ENCODE results near the gene RGP1.
A peak's percentile ranks its signal among the peaks of the same experiment; 100 is the strongest.

Gene RGP1

DNA sequence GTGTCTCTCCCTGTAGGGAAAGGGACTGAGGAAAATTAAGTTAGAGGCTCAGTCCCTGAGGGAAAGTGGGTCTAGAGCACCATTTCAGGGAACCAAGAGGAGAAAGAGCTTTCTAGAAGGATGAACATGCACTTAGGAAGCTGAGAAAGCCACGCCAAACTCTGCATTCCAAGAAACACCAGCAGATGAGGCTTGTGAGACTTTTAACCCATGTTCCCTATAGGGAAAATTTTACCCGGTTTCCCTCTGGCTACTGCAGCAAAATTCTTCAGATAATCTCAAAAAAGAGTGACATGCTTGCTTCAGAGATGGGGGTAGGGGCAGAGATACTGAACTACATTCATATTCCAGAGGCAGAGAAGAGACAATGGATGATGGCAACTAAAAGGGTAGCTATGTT is 25.7 kb upstream of the RGP1 start:
- no peak for DNase-seq

DNA sequence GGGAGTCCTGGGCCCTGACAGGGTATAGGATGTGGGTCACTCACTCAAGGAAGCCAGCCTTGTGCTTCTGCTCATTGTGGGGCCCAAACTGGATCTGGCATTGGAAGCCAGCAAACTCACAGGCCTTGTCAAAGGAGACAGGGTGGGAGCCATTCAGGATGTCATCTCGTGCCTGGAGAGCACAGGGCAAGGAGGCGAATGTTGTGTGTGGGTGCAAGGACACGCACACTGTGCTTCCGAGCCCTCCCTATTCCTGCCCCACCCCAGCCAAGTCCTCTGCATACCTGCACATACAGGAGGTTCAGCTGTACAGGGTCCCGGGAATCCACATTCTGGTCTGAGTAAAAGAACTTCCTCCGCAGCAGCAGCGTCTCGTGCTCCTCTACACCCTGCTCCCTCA is 25.2 kb upstream of the RGP1 start:
- DNase-seq, result no peak

DNA sequence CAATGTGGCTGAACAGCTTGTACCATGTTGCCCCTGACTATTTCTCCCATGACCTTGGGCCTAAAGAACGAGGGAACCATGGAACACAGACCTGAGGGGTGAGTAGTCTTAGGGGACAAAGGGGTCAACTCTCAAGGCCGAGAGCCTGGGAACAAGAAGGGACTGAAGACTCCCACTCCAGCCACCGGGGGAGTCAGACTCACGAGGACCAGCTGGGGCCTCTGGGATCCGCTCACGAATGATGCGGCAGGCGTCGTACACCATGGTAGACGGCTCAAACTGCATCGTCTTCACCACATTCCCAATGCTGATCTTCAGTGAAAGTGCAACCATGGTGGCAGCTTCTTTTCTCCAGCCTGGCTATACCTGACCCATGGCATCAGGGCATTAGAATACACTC is 23.7 kb upstream of the RGP1 start:
- DNase-seq, result no peak

DNA sequence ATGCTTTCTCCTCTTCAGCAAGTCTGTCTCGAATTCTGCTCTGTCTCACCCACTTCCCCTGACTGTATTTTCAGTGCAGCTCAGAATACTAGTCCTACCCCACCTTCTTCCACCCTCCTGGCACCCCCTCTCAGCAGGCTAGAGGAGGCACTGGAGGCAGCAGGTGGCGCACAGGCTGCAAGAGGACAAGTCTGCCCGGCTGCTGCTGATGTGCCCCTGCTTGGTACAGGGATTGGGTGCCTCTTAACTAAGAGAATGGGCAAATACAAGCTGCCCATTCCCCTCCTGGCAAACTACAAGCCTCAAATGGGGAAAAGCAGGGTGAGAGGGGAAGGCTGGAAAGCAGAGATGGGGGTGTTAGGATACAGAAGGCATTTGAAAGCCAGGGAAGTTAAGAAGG is 22.2 kb upstream of the RGP1 start:
- DNase-seq, result no peak

DNA sequence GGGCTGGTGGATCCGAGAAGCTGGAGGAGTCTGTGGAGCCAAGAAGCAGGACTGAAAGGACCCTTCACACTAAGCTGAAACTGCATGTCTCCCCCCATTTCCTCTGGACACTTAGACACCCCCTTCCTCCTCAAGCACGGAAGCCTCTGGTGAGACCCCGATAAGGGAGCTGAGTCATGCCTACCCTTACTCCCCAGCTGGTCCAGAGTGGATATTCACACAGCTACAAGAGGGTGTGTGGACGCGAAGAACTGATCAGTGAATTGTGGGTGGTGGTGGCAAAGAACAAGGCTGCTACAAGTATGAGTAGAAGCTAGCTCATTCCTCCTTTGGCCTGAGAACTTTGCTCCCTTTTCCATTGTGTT is 21.4 kb upstream of the RGP1 start:
- DNase-seq, result no peak

DNA sequence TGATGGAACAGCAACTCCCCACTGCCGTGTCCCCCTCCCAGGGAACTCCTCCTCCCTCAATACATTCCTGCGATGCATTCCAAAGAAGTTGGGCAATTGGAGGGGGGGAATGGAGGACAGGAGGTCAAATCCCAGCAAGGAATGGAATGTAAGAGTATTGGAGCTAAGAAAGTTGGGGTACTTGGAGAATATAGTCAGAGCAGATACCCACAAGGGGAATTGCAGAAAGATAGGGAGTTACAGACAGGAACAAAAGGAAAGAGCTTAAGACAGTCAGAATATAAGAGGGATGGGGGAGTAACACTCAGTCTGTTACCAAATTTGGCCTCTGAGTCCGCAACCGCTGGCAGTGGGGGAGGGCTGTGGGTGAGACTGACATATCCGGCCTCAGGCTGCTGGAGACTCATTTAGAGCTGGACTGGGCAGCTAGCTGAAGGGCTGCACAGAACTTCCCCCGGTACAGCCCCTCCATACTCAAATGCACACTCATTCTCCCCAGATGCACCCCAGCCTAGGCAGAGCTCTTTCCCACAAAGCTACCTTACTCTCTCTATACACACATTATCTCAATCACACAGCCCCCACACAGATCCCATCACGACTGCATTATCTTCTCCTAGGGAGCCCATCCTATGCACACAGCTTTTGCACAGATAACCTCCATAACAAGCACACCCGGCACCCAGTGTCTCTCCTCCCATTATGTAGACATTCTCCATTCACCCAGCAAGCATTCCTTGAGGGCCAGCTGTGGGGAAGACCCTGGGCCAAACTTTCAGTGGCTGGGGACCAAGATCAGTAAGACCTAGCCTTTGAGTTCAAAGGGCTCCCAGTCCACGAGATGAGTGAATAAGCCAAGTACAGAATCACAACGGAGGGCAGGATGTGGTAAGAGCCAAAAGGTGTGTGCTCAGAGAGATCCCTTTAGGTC is 20.8 kb upstream of the RGP1 start:
- DNase-seq, result peak; percentile 28

DNA sequence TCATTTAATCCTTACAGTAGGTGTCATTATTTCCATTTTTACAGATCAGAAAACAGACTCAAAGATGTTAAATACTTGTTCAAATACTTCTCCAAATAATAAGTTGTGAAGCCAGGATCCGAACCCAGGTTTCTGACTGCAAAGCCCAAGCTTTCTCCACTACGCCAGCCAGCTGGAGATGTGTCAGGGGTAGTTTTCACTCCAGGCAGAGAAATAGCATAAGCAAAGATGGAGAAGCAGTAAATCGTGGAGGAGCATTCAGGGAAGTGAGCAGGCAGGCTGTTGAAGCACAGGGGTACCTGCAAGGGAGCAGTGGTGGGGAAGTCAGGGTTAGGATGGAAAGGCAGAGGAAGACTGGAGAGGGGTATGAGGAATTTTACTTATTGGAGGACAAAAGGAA is 20.0 kb upstream of the RGP1 start:
- DNase-seq, result no peak

DNA sequence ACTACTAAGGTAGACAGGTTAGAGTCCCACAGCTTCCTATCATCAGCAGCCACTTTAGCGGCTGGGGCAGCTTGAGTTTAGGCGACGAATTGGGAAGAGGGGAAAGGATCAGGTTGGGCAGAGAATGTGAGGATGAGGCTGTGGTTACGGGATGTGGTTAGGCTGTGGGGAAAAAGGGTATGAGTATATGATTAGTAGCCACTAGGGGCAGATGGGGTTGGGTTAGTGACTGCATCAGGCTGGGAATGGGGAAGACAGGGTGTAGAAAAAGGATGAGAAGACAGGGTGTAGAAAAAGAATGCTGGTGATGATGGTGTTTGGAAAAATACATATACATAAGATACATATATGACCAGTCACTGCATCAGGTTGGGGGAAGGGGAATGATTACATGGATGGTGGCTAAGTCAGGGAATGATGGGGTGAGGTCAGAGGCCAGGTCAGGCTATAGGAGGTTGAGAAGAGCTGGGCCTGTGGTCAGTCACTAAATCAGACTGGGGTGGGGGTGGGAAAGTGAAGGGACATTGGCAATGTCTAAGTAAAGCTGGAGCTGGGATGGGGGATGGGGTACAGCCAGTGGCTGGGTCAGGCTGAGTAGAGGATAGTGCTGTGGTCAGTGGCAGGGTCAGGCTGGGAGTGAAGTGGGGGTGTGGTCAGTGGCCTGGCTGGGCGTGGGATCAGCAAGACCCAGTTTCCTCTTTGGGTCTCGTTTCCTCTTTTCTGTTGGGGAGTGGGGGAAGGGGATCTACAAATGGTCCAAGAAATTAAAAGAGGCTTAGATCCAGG is 19.2 kb upstream of the RGP1 start:
- peak; percentile 29 for DNase-seq

DNA sequence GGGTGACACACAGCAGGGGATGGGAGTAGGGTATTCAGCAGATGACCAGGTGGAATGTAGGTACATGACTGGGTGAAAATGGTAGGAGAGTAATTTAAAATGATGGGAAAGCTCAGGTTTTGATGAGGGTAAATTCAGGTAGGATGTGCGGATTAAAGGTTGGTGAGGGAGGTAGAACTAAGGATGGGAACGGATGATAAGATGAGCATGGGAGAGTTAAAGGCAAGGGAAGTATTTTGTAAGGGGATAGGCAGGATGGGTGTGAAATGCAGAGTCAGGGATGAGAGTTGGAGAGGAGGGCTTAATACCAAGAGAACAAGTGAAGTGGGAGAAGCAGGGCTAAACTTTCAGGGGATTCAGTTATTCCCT is 18.6 kb upstream of the RGP1 start:
- DNase-seq, result no peak

DNA sequence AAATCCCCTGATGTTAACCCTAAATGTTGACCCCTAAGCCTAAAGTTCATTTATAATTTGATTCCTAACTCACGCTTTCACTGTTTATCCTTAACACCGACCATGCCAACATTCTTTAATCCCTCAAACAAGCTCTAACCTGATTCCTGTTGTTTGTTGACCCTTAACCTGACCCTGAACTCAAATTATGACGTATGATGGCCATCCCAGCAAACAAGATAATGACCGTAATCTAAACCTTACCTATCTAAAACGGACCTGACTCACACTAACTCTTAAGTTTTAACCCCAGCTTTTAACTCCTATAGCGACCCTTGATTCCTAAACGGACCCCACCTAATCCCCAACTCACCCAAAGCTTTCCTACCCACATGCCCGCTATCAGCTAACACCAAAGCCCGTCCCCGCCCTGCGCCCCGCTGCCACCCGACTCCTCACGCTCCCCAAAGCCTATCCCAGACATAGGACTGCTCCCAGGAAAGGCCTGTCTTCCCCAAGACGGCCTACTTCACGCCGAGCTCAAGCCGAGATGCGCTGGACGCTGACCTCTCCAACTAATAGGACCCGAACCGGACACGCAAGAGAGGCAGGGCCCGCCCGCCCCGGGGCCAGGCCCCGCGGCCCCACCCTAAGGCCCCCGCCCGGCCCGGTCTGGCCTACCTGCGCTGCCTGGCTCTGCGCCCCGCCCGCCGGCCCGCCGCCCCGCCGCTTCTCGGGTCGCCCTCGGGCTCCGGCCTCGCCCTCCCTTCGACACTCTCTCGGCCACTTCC is 17.5 kb upstream of the RGP1 start:
- DNase-seq, result peak; percentile 57

DNA sequence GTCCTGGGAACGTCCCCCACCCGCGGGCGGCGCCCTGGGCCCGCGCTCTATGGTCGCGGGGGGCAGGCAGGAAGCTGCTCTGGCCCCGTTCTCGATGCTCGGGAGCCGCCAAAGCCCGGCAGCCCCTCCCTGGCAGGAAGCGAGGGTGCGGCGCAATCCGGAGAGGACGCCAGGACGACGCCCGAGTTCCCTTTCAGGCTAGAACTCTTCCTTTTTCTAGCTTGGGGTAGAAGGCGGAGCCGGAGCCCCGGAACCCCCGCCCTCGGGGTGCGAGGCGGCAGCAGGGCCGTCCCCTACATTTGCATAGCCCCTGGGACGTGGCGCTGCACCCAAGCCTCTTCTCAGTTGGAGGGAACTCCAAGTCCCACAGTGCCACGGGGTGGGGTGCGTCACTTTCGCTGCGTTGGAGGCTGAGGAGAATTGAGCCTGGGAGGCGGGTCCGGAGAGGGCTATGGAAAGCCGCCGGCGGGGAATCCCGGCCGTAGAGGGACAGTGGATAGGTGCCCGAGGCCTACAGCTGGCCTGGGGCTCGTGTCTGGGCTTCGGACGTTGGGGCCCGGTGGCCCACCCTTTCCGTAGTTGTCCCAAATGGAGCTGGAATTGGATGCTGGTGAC is 16.8 kb upstream of the RGP1 start, which contains the start of the genes CREB3 and TLN1:
CREB3 (plus strand) TSS at position 482 of the 615 bp plus-strand sequence; CDS start at position 589, 107 bp downstream.
TLN1 (minus strand) TSS at position 11 of the 615 bp plus-strand sequence. CDS start 6,501 bp downstream, outside the sequence.
- DNase-seq, result peak; percentile 99

DNA sequence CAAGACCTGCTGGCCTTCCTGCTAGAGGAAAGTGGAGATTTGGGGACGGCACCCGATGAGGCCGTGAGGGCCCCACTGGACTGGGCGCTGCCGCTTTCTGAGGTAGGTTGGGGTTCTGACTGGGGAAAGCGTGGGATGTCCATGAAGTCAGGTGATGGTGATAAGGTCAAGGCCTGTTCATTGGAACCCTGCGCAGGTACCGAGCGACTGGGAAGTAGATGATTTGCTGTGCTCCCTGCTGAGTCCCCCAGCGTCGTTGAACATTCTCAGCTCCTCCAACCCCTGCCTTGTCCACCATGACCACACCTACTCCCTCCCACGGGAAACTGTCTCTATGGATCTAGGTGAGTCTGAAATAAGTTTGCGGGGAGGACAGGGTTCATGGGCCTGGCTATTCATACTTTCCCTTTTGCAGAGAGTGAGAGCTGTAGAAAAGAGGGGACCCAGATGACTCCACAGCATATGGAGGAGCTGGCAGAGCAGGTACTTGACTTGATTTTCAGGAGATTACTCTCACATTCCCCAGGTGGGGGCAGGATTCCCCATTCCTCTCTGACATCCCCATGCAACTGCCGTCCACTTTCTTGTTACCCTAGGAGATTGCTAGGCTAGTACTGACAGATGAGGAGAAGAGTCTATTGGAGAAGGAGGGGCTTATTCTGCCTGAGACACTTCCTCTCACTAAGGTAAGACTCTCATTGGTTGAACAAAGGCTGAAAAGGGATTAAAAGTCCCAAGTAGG is 16.1 kb upstream of the RGP1 start:
- DNase-seq, result no peak

DNA sequence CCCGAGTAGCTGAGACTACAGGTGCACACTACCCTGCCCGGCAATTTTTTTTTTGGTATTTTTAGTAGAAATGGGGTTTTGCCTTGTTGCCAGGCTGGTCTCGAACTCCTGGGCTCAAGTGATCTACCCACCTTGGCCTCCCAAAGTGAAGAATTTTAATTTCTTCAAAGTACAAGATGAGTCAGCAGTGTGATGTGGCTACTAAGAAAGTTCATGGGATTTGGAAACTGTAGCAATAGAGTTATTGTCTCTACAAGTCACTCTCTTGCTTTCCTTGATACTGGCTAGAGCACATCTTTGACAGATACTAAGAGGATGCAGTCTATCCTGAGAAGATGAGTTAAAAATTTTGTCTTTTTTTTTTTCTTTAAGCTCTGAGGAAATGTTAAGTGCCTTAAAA is 15.0 kb upstream of the RGP1 start:
- DNase-seq, result no peak

DNA sequence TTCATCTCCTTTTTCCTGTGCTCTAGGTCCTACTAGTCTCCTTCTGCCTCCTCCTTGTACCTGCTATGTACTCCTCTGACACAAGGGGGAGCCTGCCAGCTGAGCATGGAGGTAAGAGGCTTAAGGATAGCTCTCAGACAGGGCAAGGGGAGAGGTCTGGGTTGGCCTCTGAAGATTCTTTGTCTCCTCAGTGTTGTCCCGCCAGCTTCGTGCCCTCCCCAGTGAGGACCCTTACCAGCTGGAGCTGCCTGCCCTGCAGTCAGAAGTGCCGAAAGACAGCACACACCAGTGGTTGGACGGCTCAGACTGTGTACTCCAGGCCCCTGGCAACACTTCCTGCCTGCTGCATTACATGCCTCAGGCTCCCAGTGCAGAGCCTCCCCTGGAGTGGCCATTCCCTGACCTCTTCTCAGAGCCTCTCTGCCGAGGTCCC is 12.9 kb upstream of the RGP1 start:
- DNase-seq, result peak; percentile 60

DNA sequence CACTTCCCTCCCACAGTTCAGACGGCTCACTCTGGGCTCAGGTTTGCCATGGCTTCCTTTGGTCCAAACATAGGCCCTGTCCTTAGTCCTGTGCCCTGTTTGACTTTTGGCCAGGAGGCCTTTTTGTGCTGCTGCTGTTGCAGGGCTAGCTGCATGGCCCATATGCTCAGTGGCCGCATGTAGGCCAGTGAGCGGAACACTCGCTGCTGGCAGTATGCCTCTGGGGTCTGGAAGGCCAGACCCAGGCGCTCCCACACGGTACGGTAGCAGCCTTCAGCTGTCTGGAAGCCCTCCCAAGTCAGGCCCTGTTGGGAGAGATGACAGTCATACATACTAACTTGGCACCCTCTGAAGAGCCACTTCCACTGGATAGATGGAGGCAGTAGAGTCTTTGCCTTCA is 11.9 kb upstream of the RGP1 start:
- no peak for DNase-seq

DNA sequence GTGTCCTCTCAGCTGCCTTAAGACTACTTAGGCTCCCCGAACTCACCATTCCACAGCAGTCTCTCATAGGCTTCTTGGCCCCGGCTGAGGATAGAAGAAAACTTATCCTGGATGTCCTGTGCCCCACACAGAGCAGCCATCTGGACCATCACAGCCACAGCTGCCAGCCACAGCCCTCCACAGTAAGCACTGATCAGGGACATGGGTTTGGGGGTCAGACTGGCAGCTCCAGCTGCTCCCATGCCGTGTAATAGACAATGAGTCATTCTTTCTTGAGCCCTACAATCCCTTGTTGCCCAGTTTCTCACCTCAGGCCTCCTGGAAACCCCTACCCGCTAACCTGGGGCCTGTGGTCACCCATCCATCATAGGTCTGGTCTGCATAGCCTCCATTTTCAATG is 10.9 kb upstream of the RGP1 start:
- DNase-seq, result no peak

DNA sequence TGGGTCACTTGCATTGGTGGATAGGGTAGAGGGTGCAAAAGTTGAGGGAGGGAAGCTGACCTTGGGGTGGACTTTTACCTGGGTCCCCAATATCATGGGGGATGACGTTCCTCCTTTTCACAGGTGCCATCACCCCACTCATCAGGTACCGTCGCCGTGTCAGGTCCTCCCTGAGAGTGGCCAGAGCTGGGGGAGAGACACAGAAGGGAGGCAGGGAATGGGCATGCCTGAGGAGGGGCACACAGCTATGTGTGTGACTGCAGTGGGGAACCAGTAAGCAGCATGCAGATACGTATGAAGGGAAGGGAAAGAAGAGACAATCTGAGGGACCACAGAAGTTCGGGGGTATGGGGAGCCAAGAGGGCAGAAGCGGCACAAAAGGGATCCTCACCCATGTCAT is 10.2 kb upstream of the RGP1 start:
- no peak for DNase-seq

DNA sequence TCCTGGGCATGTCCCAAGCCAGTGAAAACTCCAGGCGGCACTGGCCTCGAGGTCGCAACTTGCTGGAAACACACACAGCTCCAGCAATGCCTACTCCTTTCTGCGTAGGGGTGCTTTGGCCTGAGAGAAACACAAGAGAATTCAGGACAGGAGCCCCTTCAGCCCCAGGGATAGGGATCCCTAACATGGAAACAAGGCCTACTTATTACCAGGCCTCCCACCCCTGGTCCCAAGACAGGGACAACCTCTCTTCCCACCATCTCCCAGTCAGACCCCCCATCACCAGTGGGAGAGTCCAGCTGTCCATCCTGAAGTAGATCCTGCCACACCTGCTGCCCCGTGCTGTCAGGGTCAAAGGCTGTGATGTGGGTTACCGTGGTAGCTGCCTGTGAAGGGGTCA is 8.8 kb upstream of the RGP1 start:
- DNase-seq, result no peak

DNA sequence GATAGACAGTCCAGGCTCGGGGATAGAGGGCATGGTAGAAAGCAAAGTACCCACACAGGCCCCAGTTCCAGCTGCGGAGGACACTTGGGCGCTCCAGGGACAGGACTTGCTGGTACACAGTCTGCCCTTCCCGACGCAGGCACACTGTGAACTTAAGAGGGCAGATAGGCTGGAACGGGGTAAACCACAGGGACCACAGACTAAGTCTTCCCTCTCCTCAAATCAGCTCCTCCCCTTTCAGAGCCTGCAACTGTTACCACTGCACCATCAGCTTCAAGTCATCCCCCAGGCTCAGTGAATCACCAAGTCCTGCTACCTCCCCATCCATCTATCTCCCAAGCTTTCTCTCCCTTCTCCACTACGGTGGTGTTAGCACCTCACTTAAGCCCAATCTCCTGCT is 7.3 kb upstream of the RGP1 start:
- DNase-seq, result no peak

DNA sequence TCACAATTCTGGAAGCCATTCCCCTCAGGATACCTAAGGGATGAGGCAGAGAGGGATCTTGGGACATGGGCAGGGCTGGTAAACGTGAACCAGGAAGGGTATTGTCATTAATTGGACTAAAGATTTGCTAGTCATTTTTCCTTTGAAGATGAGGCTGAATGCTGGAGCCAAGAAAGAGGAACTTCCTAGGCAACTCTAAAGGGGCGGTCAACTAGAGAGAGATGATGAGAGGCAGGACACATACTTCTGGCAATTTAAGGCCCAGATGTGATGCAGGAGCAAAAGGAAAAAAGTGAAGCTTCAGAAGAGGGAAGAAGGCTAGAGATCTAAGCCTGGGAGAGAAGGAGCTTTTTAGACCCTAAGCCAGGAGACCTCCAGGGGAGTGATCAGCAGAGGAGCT is 5.6 kb upstream of the RGP1 start:
- DNase-seq, result no peak

DNA sequence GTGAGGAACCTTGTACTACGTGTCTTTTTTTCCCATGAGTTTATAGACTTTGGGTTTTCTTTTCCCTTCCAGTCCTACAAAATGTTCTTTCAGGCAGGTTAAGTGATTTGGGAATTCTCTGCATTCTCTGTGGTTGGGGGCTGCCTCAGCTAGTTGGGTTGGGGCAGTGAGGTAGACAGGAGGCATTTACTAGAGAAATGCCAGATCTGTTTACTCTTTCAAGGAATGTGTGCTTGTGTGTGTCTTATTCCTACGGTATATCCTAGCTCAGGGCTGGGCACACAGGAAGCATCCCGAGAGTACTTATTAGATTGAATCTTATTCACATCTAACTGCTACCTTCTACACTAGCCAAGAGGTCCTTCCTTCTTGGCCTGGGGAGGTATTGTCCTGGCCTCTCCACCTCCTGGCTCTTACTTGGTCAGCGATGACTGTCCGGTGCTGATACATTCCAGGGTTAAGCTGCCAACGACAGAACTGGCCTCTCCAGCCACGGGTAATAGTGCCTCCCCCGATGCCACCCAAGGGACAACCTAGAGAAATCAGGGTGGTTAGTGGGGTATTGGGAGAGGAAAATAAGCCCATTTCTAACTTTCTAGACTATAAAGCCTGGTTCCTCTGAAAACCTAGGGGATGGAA is 5.1 kb upstream of the RGP1 start:
- DNase-seq, result no peak

DNA sequence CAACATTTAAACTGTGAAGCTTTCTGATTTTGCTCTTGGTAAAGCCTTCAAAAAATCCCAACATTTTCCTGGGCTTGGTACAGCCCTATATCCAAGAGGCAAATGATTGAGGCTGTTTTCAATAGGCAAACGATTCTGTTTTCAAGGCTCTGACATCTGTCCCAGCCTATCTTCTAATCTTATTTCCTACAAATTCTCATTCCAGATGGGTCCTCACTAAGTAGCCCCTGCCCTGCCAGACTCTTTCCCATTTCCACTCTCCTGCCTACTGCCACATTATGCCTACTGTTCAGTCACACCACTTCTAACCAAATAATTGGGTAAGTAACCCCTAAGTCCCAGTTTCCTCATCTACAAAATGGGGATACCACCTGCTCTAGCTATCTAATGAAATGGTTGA is 3.5 kb upstream of the RGP1 start:
- DNase-seq, result no peak

All from retina (tissue), 1 donor.